ENCODE data around the gene MRTFB. TPM values are rescaled to one million over a fixed set of nuclear protein-coding genes. Genes with fewer than 3 reads are reported as not detected.

Gene MRTFB
- total RNA-seq, 2 experiments from 2014 or later, result 12.5 to 13.6 TPM

- H3K27ac Mint-ChIP-seq, result no peak overlapping the region
- ChIA-PET CTCF (no interaction called here), POLR2A (no interaction called here)
Observed at GRCh38 chr16:14307059-14307526, 236.0 kb downstream of the MRTFB start.

DNA sequence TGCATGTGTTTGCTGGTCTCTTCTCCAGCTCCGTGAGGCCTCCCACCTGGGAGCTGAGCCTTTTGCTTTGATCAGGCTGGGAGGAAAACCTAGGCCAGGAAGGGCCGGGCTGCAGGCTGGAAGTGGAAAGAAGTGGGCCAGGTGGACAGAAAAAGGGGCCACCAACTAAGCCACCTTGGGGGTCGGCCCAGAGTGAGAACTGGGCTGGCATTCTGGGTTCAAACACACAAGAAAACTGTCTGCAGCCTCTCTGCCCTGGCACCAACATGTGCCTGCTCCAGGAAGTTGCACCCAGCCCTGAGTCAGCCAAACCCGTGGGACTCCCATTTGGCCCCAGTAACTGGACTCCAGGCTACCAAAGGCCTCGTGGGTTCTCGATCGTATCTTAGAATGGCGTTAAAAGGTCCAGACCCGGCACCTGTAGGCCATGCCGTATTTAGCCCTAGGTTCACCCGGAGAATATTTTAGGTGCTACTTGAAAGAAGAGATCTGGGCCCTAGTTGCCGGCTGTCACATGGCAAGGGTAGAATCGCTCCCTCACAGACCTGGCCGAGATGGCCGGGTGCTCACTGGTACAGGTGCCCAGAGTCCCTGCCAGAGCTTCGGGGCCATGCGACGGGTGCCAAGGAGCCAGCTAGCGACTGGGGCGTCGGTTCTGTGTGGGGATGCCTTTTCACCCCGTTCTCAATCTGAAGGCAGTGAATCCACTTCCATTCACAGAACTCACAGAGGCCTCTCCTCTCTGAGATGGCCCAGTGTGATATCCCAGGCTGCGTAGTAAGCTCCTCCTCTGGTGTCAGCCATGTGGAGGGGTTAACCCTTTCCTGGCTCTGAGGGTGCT, 236.6 kb downstream of the MRTFB start:
- no peak for DNase-seq
- peaks cover 9% of the 10 kb centered on the region for H3K4me1 Mint-ChIP-seq
- CTCF ChIA-PET, result no interaction called here
- H3K27ac Mint-ChIP-seq, result no peak overlapping the region
- POLR2A ChIA-PET, result no interaction called here
- peaks cover 23% of the 10 kb centered on the region for H3K27me3 Mint-ChIP-seq
- H3K4me3 Mint-ChIP-seq, result no peak overlapping the region
- H3K9me3 Mint-ChIP-seq, result no peaks in the 10 kb centered on the region
- H3K36me3 Mint-ChIP-seq (ENCODE audit: low read depth), result no peaks in the 10 kb centered on the region

More at GRCh38 chr16:14307059-14307526, 236.0 kb downstream of the MRTFB start:
- Mint-ChIP-seq H3K36me3 (ENCODE audit: low read depth) (no peaks in the 10 kb centered on the region), H3K9me3 (no peaks in the 10 kb centered on the region), H3K27me3 (peaks cover 23% of the 10 kb centered on the region), H3K4me1 (peaks cover 9% of the 10 kb centered on the region), H3K4me3 (no peak overlapping the region)
- no peak for DNase-seq

- H3K27ac Mint-ChIP-seq, result no peak overlapping the region
- POLR2A ChIA-PET, result no interaction called here
- CTCF ChIA-PET, result no interaction called here
- peaks cover 8% of the 10 kb centered on the region for H3K4me1 Mint-ChIP-seq
- no peak for DNase-seq
- no peak overlapping the region for H3K4me3 Mint-ChIP-seq
- peaks cover 18% of the 10 kb centered on the region for H3K27me3 Mint-ChIP-seq
- H3K9me3 Mint-ChIP-seq, result no peaks in the 10 kb centered on the region
- no peaks in the 10 kb centered on the region for H3K36me3 Mint-ChIP-seq (ENCODE audit: low read depth)
Observed at GRCh38 chr16:14308368-14308723, 237.2 kb downstream of the MRTFB start.

DNA sequence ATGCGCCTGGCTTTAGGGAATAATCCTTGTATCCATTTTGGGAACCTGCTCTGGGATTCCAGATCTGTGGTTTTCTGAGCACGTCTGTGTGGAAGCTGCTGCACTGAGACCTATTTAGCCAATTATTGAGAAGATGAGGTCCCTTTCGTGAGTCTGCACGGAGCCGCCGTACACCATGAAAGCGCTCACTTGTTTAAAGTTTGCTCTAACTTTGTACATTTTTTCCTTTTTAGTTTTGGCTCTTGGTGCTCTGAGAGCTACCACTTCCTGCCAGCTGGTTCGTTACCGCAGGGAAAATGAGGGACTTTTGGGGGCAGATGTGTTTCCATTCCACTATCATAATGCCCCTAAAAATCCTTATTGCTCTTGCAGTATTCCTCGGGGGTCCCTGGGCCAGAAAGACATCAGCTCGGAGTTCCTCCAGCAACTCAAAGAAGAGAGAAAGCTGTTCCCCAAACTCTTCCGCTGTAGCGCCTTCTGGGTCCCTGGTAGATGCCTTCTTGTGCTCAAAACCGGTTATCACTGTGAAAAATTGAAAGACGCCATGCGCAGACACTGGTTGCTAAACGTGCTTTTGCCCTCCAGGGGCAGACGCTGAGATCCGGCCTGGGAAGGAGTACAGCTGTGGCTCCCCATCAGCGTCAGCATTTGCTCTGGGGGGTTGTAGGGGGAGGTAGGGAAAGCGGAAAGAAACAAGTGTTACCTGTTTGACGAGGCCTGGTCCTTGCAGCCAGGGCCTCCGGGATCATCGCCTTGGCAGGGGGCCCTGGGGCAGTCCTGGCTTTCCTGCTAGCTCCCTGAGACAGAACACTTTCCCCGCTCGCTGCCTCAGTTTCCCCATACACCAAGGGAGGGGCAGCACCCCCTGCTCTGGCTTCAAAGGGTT, 238.1 kb downstream of the MRTFB start:
- H3K27ac Mint-ChIP-seq, result peak overlapping the region; percentile 27
- ChIA-PET POLR2A (no interaction called here), CTCF (interaction anchor here (0.6 kb wide), 1 partner anchor 180 kb away, joined by 6 read pairs; no protein-coding TSS in a partner anchor)
- no peak for DNase-seq
- H3K4me3 Mint-ChIP-seq, result peak overlapping the region; percentile 28
- peaks cover 10% of the 10 kb centered on the region for H3K27me3 Mint-ChIP-seq
- H3K4me1 Mint-ChIP-seq, result peaks cover 8% of the 10 kb centered on the region
- H3K36me3 Mint-ChIP-seq (ENCODE audit: low read depth), result no peaks in the 10 kb centered on the region
- no peaks in the 10 kb centered on the region for H3K9me3 Mint-ChIP-seq

GRCh38 chr16:14309906-14310305, 238.8 kb downstream of the MRTFB start:
- peaks cover 8% of the 10 kb centered on the region for H3K4me1 Mint-ChIP-seq
- no peak for DNase-seq
- no peaks in the 10 kb centered on the region for H3K9me3 Mint-ChIP-seq
- peaks cover 7% of the 10 kb centered on the region for H3K27me3 Mint-ChIP-seq
- ChIA-PET POLR2A (no interaction called here), CTCF (interaction anchor here (0.6 kb wide), 1 partner anchor 9 kb away, joined by 5 read pairs; no protein-coding TSS in a partner anchor)
- H3K27ac Mint-ChIP-seq, result no peak overlapping the region
- H3K36me3 Mint-ChIP-seq (ENCODE audit: low read depth), result no peaks in the 10 kb centered on the region
- H3K4me3 Mint-ChIP-seq, result no peak overlapping the region

GRCh38 chr16:14310519-14310991, 239.4 kb downstream of the MRTFB start:
- no peaks in the 10 kb centered on the region for H3K36me3 Mint-ChIP-seq (ENCODE audit: low read depth)
- H3K27me3 Mint-ChIP-seq, result peaks cover under 1% of the 10 kb centered on the region
- no peak for DNase-seq
- peaks cover 8% of the 10 kb centered on the region for H3K4me1 Mint-ChIP-seq
- ChIA-PET CTCF (interaction anchor here (0.6 to 0.9 kb wide), 2 partner anchors 8 to 81 kb away, joined by 4 to 5 read pairs; no protein-coding TSS in a partner anchor), POLR2A (no interaction called here)
- H3K4me3 Mint-ChIP-seq, result no peak overlapping the region
- no peak overlapping the region for H3K27ac Mint-ChIP-seq
- no peaks in the 10 kb centered on the region for H3K9me3 Mint-ChIP-seq

DNA sequence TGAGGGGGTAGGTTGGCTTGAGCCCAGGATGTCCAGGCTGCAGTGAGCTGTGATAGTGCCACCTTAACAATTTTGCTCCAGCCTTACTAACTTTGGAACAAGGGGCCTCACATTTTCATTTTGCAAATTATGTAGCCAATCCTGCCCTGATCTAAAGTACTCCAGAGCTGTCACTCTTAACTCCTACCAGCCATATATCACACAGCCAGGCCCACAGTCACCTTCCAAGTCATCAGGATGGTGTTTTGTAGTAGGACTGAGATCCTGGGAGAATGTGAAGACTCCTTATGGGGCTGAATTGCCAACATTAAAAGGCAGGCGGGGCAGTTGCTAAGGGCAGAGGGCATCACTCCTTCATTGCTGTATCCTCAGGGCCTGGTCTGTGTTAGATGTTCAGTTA, 243.0 kb downstream of the MRTFB start:
- no peak overlapping the region for H3K4me3 Mint-ChIP-seq
- POLR2A ChIA-PET, result no interaction called here
- no peak overlapping the region for H3K27ac Mint-ChIP-seq

GRCh38 chr16:14315683-14316320, 244.7 kb downstream of the MRTFB start:
- Mint-ChIP-seq H3K27me3 (no peaks in the 10 kb centered on the region), H3K4me1 (no peaks in the 10 kb centered on the region), H3K4me3 (no peak overlapping the region), H3K9me3 (no peaks in the 10 kb centered on the region), H3K27ac (no peak overlapping the region), H3K36me3 (ENCODE audit: low read depth) (no peaks in the 10 kb centered on the region)
- DNase-seq, result no peak
- POLR2A ChIA-PET, result no interaction called here
- CTCF ChIA-PET, result interaction anchor here (1.3 to 1.5 kb wide), 2 partner anchors 63 to 396 kb away, joined by 3 read pairs; partner anchors contain the start of gene ERCC4

More for the DNA sequence above, 243.0 kb downstream of the MRTFB start:
- H3K9me3 Mint-ChIP-seq, result no peaks in the 10 kb centered on the region
- no peak for DNase-seq
- H3K27me3 Mint-ChIP-seq, result no peaks in the 10 kb centered on the region
- CTCF ChIA-PET, result no interaction called here
- peaks cover 4% of the 10 kb centered on the region for H3K4me1 Mint-ChIP-seq
- H3K36me3 Mint-ChIP-seq (ENCODE audit: low read depth), result no peaks in the 10 kb centered on the region

Other genes starting within 250 kb of the MRTFB start
- 10 to 100 TPM; 10.1 to 11.1 TPM for gene ERCC4, start 151.2 kb upstream of the MRTFB start, total RNA-seq

Measured in activated CD4-positive, alpha-beta memory T cell treated with anti-CD3 and anti-CD28 coated beads, Interleukin-2, amount 10 ng/mL, durations not matched to agents 7 days and 5 days (primary cell).